Trophoblast cell (in vitro differentiated cells and primary cell): ENCODE data around the gene PLEK.
A peak's percentile ranks its signal among the peaks of the same experiment; 100 is the strongest.

ENCODE experiments used
- DNase-seq, 2 donors: peaks; one replicate each; pipeline ENCODE4 v3.0.0-alpha.2; 2016
- H2AFZ ChIP-seq: 2 replicates; pipeline ENCODE4 v1.6.1; 2013; ENCODE audit warnings: low read length, moderate library complexity, mild to moderate bottlenecking; ENCODE audit not compliant: insufficient read depth, poor library complexity
- H2AK5ac ChIP-seq: 2 replicates; pipeline ENCODE4 v1.6.1; 2013; ENCODE audit warnings: mild to moderate bottlenecking, low read length
- H2BK120ac ChIP-seq: 2 replicates; pipeline ENCODE4 v1.6.1; 2013; ENCODE audit warnings: low read length, mild to moderate bottlenecking, moderate library complexity; ENCODE audit not compliant: insufficient read depth, poor library complexity
- H2BK12ac ChIP-seq: 2 replicates; pipeline ENCODE4 v1.6.1; 2013; ENCODE audit warnings: mild to moderate bottlenecking, low read length, moderate library complexity
- H2BK5ac ChIP-seq: 2 replicates; pipeline ENCODE4 v1.6.1; 2013; ENCODE audit warnings: low read length, low read depth, moderate library complexity, mild to moderate bottlenecking; ENCODE audit not compliant: poor library complexity
- H3K14ac ChIP-seq: 2 replicates; pipeline ENCODE4 v1.6.1; 2013; ENCODE audit warnings: mild to moderate bottlenecking, low read length
- H3K18ac ChIP-seq: 2 replicates; pipeline ENCODE4 v1.6.1; 2013; ENCODE audit warnings: mild to moderate bottlenecking, low read length
- H3K23ac ChIP-seq: 2 replicates; pipeline ENCODE4 v1.6.1; 2013; ENCODE audit warnings: low read length
- H3K27ac ChIP-seq: 2 replicates; pipeline ENCODE4 v1.5.1; 2013; ENCODE audit warnings: low read depth, mild to moderate bottlenecking, inconsistent platforms, low read length, moderate library complexity
- H3K27me3 ChIP-seq: 2 replicates; pipeline ENCODE4 v1.6.1; 2013; ENCODE audit warnings: inconsistent platforms, mild to moderate bottlenecking, low read length, moderate library complexity; ENCODE audit not compliant: insufficient read depth
- H3K36me3 ChIP-seq, 2 experiments: 1 replicate in 1 of 2; 2 replicates in 1 of 2; pipeline ENCODE4 v1.6.1; 2013; ENCODE audit warnings: low read length in 2 of 2, mild to moderate bottlenecking in 2 of 2, moderate library complexity in 1 of 2; ENCODE audit not compliant: insufficient read depth in 2 of 2, control insufficient read depth in 1 of 2
- H3K4ac ChIP-seq: 2 replicates; pipeline ENCODE4 v1.6.1; 2013; ENCODE audit warnings: low read depth, mild to moderate bottlenecking, low read length, moderate library complexity
- H3K4me1 ChIP-seq, 2 experiments: 1 replicate in 1 of 2; 2 replicates in 1 of 2; pipeline ENCODE4 v1.6.1; 2013; ENCODE audit warnings: low read length in 2 of 2, mild to moderate bottlenecking in 2 of 2, moderate library complexity in 1 of 2; ENCODE audit not compliant: insufficient read depth in 2 of 2, control insufficient read depth in 1 of 2
- H3K4me2 ChIP-seq: 2 replicates; pipeline ENCODE4 v1.6.1; 2013; ENCODE audit warnings: inconsistent platforms, mild to moderate bottlenecking, low read length, moderate library complexity
- H3K4me3 ChIP-seq: 2 replicates; pipeline ENCODE4 v1.5.1; 2013; ENCODE audit warnings: mild to moderate bottlenecking, low read depth, low read length, inconsistent platforms
- H3K79me1 ChIP-seq: one replicate; pipeline ENCODE4 v1.6.1; 2013; ENCODE audit warnings: low read length
- H3K79me2 ChIP-seq: 2 replicates; pipeline ENCODE4 v1.6.1; 2013; ENCODE audit warnings: low read length, mild to moderate bottlenecking; ENCODE audit not compliant: control insufficient read depth, insufficient read depth, poor library complexity
- H3K9ac ChIP-seq: 2 replicates; pipeline ENCODE4 v1.6.1; 2013; ENCODE audit warnings: mild to moderate bottlenecking, low read length
- H3K9me3 ChIP-seq: 2 replicates; pipeline ENCODE4 v1.6.1; 2013; ENCODE audit warnings: low read depth, mild to moderate bottlenecking, control low read depth, inconsistent platforms, low read length; ENCODE audit not compliant: insufficient read depth
- H4K12ac ChIP-seq: 2 replicates; pipeline ENCODE4 v1.6.1; 2013; ENCODE audit warnings: low read depth, mild to moderate bottlenecking, low read length, moderate library complexity
- H4K8ac ChIP-seq: 2 replicates; pipeline ENCODE4 v1.6.1; 2013; ENCODE audit warnings: low read depth, mild to moderate bottlenecking, low read length, moderate library complexity
- H4K91ac ChIP-seq: one replicate; pipeline ENCODE4 v1.6.1; 2013; ENCODE audit warnings: low read depth, mild to moderate bottlenecking, low read length, moderate library complexity
- WGBS: extraction: QIAGEN DNeasy Blood & Tissue Kit; methylation state at CpG from one replicate; pipeline ENCODE4 v1.1.7; 2013; ENCODE audit warnings: missing lambda C conversion rate; ENCODE audit not compliant: insufficient read length, insufficient coverage; ENCODE audit errors: extremely low coverage; 5-methylcytosine and 5-hydroxymethylcytosine counted together

PLEK gene

DNA sequence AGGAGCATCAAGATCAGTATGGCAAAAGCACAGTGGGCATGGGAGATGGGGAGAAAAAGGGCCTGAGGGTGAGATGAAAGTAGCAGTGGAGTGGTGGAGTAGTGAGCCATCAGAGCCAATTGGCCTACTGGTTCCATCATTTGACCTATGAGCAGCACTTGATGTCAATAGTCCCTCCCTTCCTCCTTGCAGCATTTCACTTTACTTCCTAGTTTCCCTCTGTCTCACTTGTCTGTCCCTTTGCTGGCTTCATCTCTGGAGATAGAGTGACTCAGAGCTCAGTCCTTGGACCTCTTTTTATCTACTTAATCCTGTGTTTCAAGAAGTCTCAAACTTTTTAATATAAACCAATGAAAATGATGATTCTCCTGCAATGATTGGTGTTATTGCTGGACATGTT lies 69.9 kb downstream of the PLEK start:
- Histone ChIP-seq H3K36me3 (no peaks in the 10 kb centered on the region), H4K12ac (no peak overlapping the region), H3K27me3 (no peaks in the 10 kb centered on the region), H2BK12ac (no peak overlapping the region), H3K4me1 (peaks cover 0 to 5% of the 10 kb centered on the region in 2 experiments), H2AFZ (no peak overlapping the region), H3K79me1 (no peaks in the 10 kb centered on the region), H3K27ac (no peak overlapping the region), H2AK5ac (no peak overlapping the region), H3K4ac (no peak overlapping the region), H3K4me3 (no peak overlapping the region), H3K14ac (no peak overlapping the region), H2BK120ac (no peak overlapping the region), H3K4me2 (no peak overlapping the region), H4K91ac (no peak overlapping the region), H2BK5ac (no peak overlapping the region), H3K9ac (no peak overlapping the region), H3K79me2 (no peaks in the 10 kb centered on the region), H3K9me3 (peaks cover 11% of the 10 kb centered on the region), H3K18ac (no peak overlapping the region), H4K8ac (no peak overlapping the region), H3K23ac (no peak overlapping the region)
- no peak for DNase-seq

DNA sequence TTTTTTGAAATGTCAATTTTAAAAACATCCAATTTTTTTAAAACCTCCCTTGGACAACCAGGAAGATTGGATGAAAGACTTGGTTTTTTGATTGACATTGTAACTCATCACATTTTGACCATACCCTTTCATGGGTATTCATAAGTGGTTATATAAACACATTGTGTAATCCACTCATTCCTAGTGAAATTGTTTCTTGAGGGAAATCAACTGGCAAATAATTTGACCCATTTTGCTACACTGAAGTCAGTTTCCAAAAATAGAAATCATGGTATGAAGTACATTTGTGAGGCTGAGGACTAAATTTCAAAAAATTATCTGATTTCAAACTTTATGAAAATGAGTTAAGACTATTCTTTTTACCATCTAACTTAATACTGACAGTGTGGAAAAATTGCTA lies 70.5 kb downstream of the PLEK start:
- no peaks in the 10 kb centered on the region for H3K79me2 ChIP-seq
- H3K27me3 ChIP-seq, result no peaks in the 10 kb centered on the region
- no peak overlapping the region for H3K4me3 ChIP-seq
- no peak overlapping the region for H4K12ac ChIP-seq
- no peak overlapping the region for H2BK12ac ChIP-seq
- no peak overlapping the region for H2BK5ac ChIP-seq
- no peak overlapping the region for H3K27ac ChIP-seq
- no peak overlapping the region for H2AK5ac ChIP-seq
- no peak overlapping the region for H4K91ac ChIP-seq
- no peak overlapping the region for H3K4me2 ChIP-seq
- no peak overlapping the region for H3K18ac ChIP-seq
- H3K9ac ChIP-seq, result no peak overlapping the region
- H3K9me3 ChIP-seq, result peaks cover 11% of the 10 kb centered on the region
- no peak overlapping the region for H3K14ac ChIP-seq
- H3K79me1 ChIP-seq, result no peaks in the 10 kb centered on the region
- H3K36me3 ChIP-seq, result no peaks in the 10 kb centered on the region
- H2BK120ac ChIP-seq, result no peak overlapping the region
- peaks cover 0 to 5% of the 10 kb centered on the region in 2 experiments for H3K4me1 ChIP-seq
- H2AFZ ChIP-seq, result no peak overlapping the region
- no peak overlapping the region for H3K23ac ChIP-seq
- no peak overlapping the region for H3K4ac ChIP-seq
- DNase-seq, result peak in 1 of 2 donors; percentile 5
- H4K8ac ChIP-seq, result no peak overlapping the region

DNA sequence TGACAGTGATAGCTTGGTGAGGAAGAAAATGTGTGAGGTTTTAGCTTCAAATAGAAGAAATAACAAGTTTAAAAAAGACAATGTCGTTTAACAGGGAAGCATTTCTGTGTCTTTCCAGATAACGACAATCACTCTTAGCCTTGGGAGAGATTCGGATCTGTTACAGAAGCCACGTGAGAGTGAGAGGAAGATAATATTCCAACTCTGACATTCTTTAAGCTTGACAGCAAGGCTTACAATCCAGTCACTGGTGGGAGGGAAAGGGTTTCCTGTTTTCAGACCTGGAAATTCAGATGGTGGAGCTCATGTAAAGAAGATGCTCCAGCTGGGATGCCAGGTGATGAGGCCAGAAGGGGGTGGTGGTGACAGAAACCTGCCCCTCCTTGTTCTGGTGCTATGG lies 71.2 kb downstream of the PLEK start:
- H3K4me1 ChIP-seq, result peaks cover 0 to 5% of the 10 kb centered on the region in 2 experiments
- no peaks in the 10 kb centered on the region for H3K36me3 ChIP-seq
- no CpG with 5 or more reads among the region's 4 CpGs for WGBS
- no peak overlapping the region for H2AK5ac ChIP-seq
- H2BK120ac ChIP-seq, result no peak overlapping the region
- no peak overlapping the region for H2BK5ac ChIP-seq
- H2AFZ ChIP-seq, result no peak overlapping the region
- H3K79me2 ChIP-seq, result no peaks in the 10 kb centered on the region
- no peak overlapping the region for H2BK12ac ChIP-seq
- no peak overlapping the region for H3K9ac ChIP-seq
- no peak overlapping the region for H3K4me3 ChIP-seq
- peak; percentile 54 to 67 for DNase-seq
- no peak overlapping the region for H4K12ac ChIP-seq
- H3K18ac ChIP-seq, result no peak overlapping the region
- H3K23ac ChIP-seq, result no peak overlapping the region
- H3K27me3 ChIP-seq, result no peaks in the 10 kb centered on the region
- no peak overlapping the region for H4K8ac ChIP-seq
- H3K27ac ChIP-seq, result no peak overlapping the region
- H3K9me3 ChIP-seq, result peaks cover 11% of the 10 kb centered on the region
- H3K4ac ChIP-seq, result no peak overlapping the region
- H3K79me1 ChIP-seq, result no peaks in the 10 kb centered on the region
- H3K14ac ChIP-seq, result no peak overlapping the region
- H3K4me2 ChIP-seq, result no peak overlapping the region
- no peak overlapping the region for H4K91ac ChIP-seq

DNA sequence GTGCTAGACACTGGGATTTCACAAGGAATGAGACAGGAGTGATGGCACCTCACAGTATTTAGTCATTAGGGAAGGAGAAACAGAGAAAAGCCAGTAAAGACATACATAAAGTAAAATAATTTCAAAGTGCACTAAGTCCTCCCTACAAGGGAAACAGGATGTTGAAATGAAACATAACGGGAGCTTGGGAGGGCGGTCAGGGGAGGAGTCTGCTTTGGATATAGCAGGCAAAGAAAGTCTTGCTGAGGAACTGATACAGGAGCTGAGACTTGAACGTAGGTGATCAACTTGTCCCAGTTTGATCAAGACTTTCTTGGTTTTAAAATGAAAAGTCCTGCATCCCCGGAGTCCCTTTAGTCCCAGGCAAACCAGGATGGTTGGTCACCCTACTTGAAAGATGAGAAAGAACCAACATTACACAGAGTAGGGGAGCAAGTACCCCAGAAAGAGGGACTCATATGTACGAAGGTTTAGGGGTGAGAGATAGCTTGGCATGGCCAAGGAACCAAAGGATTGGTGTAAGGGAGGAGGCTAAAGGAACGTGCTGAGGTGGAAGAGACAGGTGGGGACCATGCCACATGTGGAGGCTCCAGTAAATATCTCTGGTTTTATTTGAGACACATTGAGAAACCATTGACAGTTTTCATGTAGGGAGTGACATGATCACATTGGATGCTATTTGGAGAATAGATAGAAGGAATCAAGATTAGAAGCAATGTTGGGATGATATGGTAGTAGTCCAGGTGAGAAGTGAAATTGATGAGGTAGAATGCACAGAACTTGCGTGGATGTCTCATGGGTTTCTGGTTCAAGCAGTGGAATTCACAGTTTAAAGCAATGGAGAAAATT lies 73.6 kb downstream of the PLEK start:
- no peak overlapping the region for H3K27ac ChIP-seq
- no peak overlapping the region for H2BK120ac ChIP-seq
- no peak overlapping the region for H3K4me3 ChIP-seq
- no peak for DNase-seq
- no peak overlapping the region for H4K12ac ChIP-seq
- no peak overlapping the region for H3K4me2 ChIP-seq
- no CpG with 5 or more reads among the region's 7 CpGs for WGBS
- H3K18ac ChIP-seq, result no peak overlapping the region
- no peak overlapping the region for H3K14ac ChIP-seq
- H2AFZ ChIP-seq, result no peak overlapping the region
- no peak overlapping the region for H2BK5ac ChIP-seq
- no peak overlapping the region for H3K9ac ChIP-seq
- no peak overlapping the region for H4K8ac ChIP-seq
- no peaks in the 10 kb centered on the region for H3K36me3 ChIP-seq
- no peak overlapping the region for H2BK12ac ChIP-seq
- no peak overlapping the region for H4K91ac ChIP-seq
- H3K4ac ChIP-seq, result no peak overlapping the region
- H3K79me1 ChIP-seq, result no peaks in the 10 kb centered on the region
- H3K79me2 ChIP-seq, result no peaks in the 10 kb centered on the region
- H3K4me1 ChIP-seq, result peaks cover 0 to 5% of the 10 kb centered on the region in 2 experiments
- peak overlapping the region; percentile 24 for H3K23ac ChIP-seq
- no peak overlapping the region for H2AK5ac ChIP-seq
- H3K27me3 ChIP-seq, result no peaks in the 10 kb centered on the region
- H3K9me3 ChIP-seq, result no peaks in the 10 kb centered on the region
